T-helper 2 cell (primary cell): ENCODE measurements around the gene BAIAP2.

Experiments
- DNase-seq, 5 experiments: peaks; one replicate each; pipeline versions ENCODE4 v3.0.0 to v3.0.0-alpha.2; 2012 to 2022

BAIAP2 gene

DNA sequence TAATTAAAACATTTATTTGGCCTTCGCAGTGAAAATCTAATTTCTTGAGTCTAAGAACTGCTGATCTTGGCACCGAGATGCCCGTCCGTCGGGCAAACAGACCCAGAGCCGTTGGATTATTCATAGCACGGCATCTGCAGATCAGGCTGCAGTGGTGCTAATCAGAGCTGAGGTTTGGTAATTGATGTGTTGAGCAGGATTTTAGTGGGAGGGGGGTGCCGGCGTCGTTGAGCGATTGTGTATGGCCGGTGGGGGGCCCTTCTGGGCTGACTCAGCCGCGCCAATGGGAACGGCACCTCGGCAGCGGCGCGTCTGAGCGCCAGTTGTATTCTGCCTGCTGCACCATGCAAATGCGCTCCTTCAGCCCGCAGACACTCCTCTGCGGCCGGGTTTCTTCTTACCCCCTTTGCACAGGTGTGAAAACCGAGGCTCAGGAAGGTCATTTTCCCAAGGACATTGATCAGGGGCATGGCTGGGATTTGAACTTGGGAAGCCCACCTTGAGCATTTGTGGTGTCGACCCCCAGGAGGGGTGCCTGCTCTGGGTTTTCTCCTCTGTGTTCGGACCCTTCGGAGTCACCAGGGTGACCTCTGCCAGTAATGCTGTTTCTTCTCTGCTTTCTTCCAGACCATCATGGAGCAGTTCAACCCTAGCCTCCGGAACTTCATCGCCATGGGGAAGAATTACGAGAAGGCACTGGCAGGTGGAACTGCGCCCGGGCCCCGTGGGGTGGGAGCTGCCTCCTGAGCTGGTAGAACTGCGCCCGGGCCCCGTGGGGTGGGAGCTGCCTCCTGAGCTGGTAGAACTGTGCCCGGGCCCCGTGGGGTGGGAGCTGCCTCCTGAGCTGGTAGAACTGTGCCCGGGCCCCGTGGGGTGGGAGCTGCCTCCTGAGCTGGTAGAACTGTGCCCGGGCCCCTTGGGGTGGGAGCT is 18.4 kb downstream of the BAIAP2 start:
- DNase-seq = no peak

DNA sequence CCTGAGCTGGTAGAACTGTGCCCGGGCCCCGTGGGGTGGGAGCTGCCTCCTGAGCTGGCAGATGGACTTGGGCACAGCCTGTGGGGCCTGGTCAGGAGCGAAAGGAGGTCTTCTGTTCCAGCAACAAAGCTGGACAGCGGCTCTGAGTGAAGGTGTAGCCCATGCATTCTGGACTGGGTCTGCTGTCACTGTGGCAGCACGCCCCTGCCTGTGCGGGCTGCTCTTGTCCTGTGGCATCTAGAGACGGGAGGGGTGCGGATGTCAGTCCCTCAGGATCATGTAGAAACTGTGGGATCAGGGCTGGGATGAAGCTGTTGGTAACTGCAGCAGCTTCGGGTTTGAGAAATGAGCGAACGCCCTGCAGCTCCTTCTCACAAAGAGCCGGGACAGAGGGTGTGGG is 19.4 kb downstream of the BAIAP2 start:
- no peak for DNase-seq

DNA sequence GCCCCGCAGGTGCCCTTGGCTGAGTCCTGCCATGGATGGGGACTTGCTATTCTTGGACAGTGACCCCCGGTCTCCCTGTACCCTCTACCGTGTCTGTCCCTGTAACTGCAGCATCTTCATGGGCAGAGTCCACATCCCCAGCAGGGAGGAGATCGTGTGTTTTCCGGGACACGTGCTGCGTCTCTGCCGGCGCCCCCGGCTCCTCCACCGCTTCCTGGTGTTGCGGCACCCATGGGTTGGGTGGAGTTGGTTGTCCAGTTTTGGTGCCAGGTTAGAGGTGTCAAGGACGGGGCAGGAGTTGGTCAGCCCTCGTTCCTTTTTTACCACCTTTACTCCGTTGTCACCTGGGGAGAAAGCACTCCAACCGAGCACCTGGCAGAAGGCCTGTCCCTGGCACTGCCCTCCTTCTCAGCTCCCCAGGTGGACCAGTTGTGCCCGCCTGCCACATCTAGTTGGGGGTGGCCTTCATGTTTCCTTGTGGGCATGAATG is 20.0 kb downstream of the BAIAP2 start:
- DNase-seq = no peak

DNA sequence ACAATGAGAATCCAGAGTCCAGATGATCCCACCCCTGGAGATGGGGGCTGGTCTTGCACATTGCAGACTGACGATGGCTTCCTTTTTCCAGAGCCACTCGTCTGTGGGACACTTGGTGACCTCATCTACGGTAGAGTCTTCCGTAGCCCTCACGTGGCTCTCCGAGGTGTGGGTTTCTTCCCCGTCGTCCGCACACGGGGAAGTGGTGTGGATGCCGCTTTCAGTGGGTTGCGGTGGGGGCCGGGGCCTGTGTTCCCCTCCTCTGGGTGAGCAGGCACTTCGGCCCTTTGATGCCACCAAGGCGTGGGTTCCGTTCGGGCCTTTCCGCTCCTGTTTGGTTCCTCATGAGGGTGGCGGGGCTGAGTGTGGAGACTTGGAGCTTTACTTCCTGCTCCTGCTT is 21.4 kb downstream of the BAIAP2 start:
- DNase-seq = no peak

DNA sequence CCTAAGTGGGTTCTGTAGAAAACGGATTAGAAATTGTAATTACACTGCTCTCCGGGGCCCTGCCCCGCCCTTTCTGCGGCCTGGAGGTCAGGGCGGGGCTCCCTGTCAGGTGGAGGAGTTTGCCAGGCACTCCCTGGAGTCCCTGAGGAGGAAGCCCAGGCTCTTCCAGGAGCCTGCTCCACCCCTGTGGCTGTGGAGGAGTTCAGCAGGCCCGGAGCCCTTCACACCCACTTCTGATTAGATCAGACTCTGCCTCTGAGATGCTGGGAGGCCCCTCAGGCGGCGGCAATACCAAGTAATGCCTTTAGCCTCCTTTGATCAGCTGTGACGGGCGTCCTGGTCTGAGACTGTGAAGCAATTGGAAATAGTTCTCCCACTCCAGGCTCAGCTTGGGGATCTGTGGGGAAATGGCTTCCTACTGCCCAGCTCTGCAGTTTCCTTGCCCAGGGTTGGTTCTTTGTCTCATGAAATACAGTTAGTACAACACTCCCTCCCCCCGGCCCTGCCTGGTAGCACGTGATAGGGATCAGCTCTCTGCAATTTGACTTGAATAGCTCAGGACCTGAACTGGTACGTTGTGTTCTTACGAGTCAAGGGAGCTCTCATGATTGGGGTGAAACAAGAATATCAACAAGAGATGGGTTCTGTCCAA is 22.3 kb downstream of the BAIAP2 start:
- DNase-seq = no peak

DNA sequence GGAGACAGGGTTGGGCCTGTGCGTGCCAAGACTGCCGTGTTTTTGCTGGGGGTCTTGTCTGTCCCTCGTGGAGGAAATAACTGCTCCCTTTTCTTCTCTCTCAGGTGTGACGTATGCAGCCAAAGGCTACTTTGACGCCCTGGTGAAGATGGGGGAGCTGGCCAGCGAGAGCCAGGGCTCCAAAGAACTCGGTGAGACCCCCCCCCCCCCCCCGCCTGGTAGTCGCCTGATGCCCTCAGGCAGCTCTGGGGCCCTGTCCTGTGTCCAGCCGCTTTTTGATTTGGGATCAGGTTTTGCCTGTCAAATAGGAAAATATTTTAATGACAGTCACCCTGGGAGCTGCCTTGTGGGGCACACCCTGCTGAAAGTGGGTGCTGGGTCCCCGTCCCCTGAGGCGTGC is 22.8 kb downstream of the BAIAP2 start:
- no peak for DNase-seq

DNA sequence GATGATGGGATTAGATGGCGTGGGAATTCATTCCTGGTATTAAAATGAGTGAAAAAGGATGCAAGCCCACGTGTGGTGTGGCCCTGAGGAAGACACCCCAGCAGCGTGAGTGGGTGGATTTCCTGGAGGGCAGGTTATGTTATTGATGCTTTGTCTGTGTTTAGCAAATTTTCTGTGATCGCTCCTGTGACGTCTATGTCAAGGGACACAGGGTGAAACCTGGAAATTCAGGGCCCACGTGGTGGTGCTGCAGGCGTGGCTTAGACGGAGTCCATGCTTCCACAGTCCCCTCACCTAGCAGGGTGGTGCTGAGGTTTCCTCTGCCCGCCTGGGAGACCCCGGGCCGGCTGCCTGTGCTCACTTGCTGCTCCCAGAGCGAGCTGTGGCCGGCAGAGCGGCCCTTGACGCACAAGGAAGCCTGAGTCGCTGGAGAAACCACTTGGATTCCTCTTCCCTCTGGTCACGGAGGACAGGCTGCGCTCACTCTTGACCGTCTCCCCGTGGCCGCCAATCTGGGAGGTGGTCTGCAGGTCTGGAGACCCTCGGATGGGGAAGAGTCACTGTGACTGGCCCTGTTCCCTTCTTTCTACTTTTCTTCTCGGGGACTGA is 23.4 kb downstream of the BAIAP2 start:
- DNase-seq = no peak

DNA sequence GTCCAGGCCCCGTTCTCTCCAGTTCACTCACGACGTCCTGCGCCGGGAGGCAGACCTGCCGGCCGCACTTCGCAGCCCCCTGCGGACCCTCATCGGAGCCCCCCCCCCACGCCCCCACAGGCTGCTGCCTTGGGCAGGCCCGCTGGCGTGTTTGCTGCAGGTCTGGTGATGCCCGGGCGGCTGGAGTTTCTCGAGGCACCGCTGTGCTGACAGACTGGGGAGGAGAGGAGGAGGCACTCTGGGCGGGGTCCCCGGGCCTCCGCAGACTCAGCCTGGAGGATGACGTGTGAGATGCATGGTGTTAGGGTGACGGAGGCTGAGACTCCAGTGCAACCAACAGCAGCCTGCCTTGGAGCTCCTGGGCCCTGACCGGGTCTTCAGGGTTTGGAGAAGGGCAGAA is 24.1 kb downstream of the BAIAP2 start:
- no peak for DNase-seq

DNA sequence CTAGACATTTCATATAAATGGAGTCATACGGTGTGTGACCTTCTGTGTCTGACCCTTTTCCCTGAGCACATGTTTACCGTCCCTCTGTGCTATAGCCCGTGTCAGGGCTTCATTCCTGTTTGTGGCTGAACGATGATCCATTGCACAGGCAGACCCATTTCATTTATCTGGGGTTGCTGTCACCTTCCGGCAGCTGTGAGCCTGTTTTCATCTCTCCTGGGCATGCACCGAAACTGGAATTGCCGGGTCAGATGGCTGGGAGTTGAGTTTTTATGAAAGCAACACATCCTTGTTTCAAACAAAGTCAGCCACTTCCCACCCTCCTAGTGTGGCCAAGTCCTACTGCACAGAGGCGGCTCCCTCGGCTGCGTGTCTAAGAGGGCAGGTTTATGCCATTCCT is 25.5 kb downstream of the BAIAP2 start:
- DNase-seq = no peak

DNA sequence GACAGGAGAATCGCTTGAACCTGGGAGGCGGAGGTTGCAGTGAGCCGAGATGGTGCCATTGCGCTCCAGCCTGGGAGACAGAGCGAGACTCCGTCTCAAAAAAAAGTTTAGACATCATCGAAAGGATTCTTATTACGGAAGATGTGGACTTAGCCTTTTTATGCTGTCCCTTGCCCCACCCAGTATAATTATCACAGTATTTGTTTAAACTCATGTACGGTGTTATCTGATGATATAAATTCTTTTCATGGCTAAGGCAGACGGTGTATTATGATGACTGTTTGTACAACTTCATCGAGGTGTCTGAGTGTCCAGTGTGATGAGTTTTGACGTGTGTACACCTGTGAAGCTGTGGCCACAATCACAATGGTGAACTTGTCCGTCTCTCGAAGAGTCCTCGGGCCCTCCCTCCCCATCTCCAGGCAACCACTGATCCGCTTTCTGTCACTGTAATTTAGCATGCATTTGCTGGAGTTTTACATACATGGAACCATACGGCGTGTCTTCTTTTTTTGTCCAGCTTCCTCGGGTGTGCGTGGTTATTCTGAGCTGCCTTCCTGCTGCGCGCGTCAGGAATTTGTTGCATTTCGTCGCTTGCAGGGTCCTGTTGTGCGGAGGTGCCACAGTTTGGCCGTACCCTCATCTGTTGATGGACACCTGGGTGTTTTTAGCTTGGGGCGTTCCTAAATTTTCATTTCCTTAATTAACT is 26.2 kb downstream of the BAIAP2 start:
- no peak for DNase-seq

DNA sequence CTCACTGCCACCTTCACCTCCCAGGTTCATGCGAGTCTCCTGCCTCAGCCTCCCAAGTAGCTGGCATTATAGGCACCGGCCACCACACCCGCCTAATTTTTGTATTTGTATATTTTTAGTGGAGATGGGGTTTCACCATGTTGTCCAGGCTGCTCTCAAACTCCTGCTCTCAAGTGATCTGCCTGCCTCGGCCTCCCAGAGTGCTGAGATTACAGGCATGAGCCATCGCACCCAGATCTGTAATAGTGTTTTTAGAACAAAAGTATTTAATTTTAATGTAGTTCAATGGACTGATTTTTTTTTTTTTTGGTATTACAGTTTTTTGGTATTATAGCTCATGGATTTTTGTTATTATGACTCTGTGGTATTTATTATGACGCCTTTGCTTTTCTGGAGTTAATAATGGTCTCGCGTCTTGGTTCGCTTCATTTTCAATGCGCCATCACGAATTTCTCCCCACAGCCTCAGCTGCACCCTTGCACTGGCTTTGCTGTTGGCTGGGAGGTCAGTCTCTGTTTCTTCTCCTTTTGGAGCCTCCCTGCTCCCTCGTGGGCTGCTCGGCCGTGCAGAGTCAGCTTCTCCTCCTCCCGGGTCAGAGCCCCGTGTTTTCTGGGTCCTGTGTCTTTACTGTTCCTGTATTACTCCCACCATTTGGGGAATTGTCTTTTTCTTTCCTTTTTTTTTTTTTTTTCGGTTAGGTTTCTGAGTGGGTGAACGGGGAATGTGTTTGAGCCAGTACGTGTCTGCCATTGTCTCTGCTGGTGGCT is 27.2 kb downstream of the BAIAP2 start:
- DNase-seq = no peak

DNA sequence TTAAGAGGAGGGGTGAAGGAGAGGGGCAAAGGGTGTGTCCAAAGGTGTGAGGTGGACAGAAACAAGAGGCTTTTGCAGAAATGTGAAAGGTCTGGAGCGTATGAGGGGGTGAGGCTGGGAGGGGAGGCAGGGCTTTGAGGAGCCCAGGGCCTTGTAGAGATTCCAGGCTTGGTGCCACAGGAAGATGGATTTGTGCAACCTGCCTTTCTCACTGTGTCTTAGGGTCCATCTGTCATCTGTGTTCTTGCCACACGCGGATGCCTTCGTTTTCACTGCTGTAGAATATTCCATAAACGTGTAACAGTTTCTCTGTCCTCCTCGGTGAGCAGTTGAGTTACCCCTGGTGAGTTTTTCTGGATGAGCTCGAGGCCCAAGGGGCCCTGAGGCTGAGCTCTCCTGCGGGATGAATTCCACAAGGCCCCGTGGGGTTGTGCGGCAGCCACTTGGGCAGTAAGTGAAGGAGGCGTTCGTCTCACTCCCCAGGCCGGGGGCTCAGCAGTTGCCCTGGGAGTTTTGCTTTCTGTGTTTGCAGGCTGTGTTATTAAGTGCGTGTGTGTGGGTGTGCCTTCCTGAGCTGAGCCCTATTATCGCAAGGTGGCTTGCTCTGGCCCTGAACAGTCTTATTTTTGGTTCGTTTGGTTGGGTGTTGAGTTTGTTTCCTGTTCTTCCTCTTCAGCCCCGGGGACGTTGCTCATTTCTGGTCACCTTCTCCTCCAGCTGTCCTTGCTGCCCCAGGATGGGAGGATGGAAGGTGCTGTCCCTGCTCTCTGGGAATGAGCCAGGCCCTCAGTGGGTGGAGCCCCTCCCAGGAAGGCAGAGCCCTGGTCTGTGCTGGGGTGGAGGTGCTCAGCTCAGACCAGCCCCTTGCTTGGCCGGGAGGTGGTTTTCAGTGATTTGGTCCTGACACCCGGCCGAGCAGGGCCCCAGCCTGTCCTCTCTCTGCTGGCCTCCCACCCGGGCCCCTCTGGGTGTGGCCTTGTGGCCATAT is 28.4 kb downstream of the BAIAP2 start:
- DNase-seq = no peak

DNA sequence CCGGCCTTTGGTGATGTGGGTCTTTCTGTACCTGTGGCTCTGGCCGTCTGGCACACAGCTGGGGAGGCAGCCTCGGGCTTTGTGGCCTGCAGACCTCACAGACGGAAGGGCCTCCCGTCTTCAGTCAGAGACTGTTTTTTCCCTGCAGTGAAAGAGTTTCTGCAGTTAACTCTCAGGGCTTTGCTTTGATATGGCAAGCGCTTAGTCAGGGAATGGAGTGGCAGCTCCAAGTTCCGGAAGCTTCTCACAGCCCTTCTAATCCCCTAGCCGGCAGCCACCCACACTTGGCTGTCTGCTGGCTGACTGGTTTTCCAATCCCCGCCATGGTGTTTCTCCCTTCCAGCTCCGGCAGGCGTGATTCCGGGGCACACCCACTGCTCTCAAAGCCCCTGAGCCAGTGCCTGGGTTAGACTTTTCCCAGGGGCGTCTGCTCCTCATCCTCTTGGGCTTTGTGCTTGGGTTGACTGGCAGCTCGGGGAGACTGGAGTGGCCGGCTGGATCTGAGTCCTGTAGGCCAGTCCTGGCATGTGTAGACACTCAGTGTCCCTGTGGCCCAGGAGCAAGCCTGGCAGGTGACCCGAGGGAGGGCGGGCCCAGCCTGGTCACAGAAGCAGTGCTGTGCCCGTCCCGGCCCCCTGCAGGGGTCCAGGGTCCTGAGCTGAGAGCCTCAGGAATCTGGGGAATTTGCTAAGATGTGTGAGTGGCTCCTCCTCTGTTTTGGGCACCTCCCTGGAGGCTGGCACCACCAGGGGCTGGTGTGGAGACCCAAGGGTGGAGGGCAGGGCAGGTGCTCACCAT is 29.9 kb downstream of the BAIAP2 start:
- DNase-seq = no peak

DNA sequence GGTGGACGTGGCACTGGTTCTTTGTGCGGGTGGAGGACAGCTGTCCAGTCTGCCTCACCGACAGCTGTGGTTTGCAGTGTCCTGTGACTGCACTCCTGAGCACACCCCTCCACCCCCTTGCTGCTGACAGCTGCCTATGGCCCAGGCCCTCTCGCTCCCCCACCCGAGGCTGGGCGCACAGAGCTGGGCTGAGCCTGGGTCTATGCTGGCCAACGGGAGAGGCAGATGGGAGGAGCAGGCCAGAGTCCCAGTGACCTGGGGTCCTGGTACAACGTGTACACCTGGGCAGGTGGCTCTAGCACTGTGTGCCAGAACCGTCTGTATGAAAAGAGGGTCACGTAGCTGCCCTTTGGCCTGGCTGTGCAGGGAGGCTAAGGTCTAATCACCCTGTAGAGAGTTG is 30.5 kb downstream of the BAIAP2 start:
- no peak for DNase-seq

DNA sequence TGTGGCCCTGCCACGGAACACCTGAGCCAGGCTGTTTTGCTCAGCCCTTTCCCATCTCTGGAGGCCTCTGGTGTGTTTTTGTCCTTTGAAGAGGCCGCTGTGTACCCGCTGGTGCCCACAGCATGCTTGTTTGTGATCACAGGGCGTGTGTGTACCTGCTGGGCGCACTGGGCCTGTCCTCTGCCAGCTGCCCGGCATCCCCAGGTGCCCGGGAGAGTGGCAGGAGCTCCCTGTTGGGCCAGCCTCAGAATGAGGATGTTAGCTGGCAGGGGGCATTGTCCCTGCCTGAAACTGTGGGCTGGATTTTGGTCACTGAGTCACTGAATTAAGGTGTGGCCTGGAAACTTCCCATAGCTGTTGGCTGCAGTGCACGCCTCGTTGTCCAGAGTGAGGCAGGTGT is 31.1 kb downstream of the BAIAP2 start:
- no peak for DNase-seq

DNA sequence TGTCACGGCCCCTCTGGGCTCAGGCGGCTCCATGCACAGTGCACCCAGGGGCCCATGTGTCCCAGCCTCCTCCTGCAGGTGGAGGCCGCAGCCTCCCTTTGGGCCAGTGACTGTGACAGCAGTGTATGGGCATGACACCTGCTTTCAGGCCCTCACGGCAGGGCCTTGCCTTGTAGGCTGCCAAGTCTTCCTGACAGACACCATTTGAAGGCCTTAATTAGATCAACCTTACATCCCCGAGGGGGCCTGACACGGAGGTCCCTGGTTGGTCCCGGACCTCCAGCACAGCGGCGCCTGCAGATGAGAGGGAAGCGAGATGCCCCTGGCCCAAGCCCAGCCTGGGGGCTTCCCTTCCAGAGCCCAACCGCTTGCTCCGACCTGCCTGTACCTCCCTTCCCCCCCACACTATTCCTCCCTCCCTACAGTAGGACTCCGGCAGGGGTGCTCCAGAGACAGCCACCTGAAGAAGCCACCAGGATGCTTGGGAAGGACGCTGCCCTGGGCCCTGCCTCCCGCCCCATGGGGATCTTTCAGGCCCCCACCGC is 31.9 kb downstream of the BAIAP2 start:
- DNase-seq = no peak

DNA sequence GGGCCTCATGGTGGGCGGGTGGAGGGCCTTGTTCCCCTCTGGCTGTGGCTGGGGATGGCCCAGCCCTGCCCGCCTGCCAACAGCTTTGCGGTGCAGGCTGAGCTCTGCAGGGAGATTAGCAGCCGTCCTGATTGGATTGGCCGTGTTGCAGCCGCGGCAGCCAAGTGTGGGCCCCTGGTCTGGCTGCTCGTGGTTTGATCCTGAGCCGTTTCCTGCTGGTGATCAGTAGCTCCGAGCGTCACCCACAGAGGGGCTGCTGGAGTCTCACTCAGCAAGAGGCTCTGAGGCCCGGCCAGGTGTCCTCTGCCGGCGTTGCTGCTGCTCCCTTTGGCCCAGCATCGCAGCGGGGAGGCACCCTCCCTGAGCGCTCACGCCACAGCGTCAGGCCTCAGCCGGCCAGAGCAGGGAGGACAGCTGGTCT is 32.5 kb downstream of the BAIAP2 start:
- no peak for DNase-seq

DNA sequence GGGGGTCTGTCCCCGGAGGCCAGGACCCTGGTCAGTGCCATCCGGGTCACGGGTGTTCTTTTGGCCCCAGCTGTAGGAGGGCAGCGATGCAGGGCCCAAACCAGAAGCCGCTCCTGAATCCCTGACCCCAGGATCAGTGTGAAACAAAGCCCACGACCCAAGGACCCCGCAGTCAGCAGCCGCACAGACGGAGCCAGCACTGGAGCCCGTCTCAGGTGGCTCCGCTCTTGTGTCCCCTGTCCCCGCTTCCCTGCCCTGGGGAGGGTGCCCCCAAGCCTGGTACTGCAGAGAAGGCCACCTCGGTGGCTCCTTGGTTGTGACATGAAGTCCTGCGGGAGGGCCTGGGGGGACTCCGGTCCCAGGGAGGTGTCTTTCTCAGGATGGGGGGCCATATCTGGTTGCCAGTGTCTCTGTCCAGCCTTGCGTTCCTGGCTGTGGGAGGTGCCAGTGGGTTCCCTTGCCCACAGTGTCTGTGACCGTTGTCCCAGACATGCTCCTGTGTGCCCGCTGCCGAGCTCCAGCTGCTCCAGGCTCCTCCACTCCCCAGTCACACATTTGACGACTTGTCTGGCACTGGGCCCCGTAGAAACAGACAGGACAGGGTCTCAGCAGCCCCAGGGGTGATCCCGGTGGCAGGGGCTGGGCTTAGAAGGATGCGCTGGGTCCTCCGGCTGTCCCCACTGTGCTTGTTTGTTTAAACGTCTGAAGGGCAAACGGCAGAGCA is 33.6 kb downstream of the BAIAP2 start:
- no peak for DNase-seq

DNA sequence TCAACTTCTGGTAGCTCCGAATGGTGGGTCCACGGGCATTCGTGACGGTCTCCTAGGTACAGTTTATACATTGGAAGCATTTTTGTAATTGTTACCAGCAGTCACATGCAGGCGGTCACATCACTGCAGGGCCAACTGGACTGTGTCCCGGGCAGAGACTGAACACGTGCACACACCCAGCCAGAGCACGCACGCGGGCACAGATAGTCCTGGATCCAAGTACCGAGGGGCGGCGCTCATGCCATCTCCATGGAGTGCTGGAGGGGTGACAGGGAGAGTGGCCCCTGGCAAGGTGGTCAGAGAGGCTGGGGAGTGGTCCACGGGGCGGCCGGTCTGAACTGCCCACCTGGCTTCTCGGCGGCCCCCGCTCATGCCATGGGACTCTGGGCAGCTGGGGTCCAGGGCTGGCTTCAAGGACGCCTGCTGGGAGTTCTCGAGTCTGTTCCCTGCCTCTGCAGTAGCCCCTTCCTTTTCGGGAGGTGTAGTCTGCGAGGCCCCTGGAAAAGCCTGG is 34.2 kb downstream of the BAIAP2 start:
- DNase-seq = no peak
